Activated CD4-positive, alpha-beta T cell treated with anti-CD3 and anti-CD28 coated beads for 36 hours (primary cell): ENCODE measurements around the gene NPFFR2. TPM values are rescaled to one million over a fixed set of nuclear protein-coding genes. Genes with fewer than 3 reads are reported as not detected.
"Not testable (repeated sequence)": the region's sequence is repeated elsewhere in the genome, so short reads cannot be mapped to it uniquely, and the experiment has no call there.

Source experiments
- ATAC-seq: fragments of 200-7000 bp; cut with Tn5 transposase; one replicate; pipeline ENCODE4 v1.10.0; 2021; ENCODE audit warnings: mild to moderate bottlenecking, moderate library complexity
- CTCF ChIA-PET: fragments of 350-600 bp; sonication (Branson Sonifier 250); formaldehyde crosslinking; loops from one replicate; lab custom pipeline; 2021; ENCODE audit warnings: antibody characterized with exemption; lab: Charles Lee
- POLR2A ChIA-PET: fragments of 350-600 bp; sonication (Branson Sonifier 250); formaldehyde crosslinking; loops from one replicate; lab custom pipeline; 2021; ENCODE audit warnings: antibody characterized with exemption, inconsistent platforms; lab: Charles Lee
- DNase-seq: peaks from one replicate; pipeline ENCODE4 v3.0.0-alpha.2; 2020
- H3K27ac Mint-ChIP-seq: one replicate; pipeline ENCODE4 v1.8.0; 2021; ENCODE audit warnings: mixed read lengths
- H3K27me3 Mint-ChIP-seq: one replicate; pipeline ENCODE4 v1.8.0; 2021; ENCODE audit warnings: mixed read lengths
- H3K36me3 Mint-ChIP-seq: one replicate; pipeline ENCODE4 v1.8.0; 2021; ENCODE audit warnings: low read depth, mixed read lengths
- H3K4me1 Mint-ChIP-seq: one replicate; pipeline ENCODE4 v1.8.0; 2021; ENCODE audit warnings: mixed read lengths
- H3K4me3 Mint-ChIP-seq: one replicate; pipeline ENCODE4 v1.8.0; 2021; ENCODE audit warnings: mild to moderate bottlenecking, moderate library complexity, mixed read lengths
- H3K9me3 Mint-ChIP-seq: one replicate; pipeline ENCODE4 v1.8.0; 2021; ENCODE audit warnings: low read depth, mixed read lengths
- intact Hi-C, 2 experiments: fragments of 100-400 bp; cut with DNase I in 1 of 2; cut with micrococcal nuclease in 1 of 2; formaldehyde crosslinking; loops; one replicate each; pipeline versions ENCODE4 v1.14.2 to v1.15.1; 2022 to 2024; cut with DNase I, micrococcal nuclease
- total RNA-seq, 2 experiments: library from RNA; stranded (reverse); gene quantifications; one replicate each; pipeline ENCODE4 v1.2.3, GENCODE V29; 2021

The NPFFR2 gene
- total RNA-seq, 2 experiments from 2014 or later, result not detected

GRCh38 chr4:72118017-72118416 is 86.2 kb downstream of the NPFFR2 start:
- intact Hi-C loops, result no loop called here
- H3K27ac Mint-ChIP-seq, result no peak overlapping the region
- POLR2A ChIA-PET, result no interaction called here
- peaks cover 11% of the 10 kb centered on the region for H3K27me3 Mint-ChIP-seq
- H3K9me3 Mint-ChIP-seq, result no peaks in the 10 kb centered on the region
- CTCF ChIA-PET, result no interaction called here
- ATAC-seq (no peak), DNase-seq (no peak)
- H3K4me1 Mint-ChIP-seq, result peaks cover under 1% of the 10 kb centered on the region
- no peaks in the 10 kb centered on the region for H3K36me3 Mint-ChIP-seq
- no peak overlapping the region for H3K4me3 Mint-ChIP-seq

DNA sequence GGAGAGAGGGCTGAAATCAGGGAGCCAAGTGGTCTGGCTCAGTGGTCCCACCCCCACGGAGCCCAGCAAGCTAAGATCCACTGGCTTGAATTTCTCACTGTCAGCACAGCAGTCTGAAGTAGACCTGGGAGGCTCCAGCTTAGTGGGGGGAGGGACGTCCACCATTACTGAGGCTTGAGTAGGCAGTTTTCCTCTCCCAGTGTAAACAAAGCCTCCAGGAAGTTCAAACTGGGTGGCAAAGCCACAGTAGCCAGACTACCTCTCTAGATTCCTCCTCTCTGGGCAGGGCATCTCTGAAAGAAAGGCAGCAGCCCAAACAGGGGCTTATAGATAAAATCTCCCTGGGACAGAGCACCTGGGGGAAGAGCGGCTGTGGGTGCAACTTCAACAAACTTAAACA is 88.1 kb downstream of the NPFFR2 start:
- DNase-seq, result no peak
- Mint-ChIP-seq H3K4me1 (no peaks in the 10 kb centered on the region), H3K27me3 (peaks cover 11% of the 10 kb centered on the region), H3K27ac (no peak overlapping the region), H3K9me3 (no peaks in the 10 kb centered on the region), H3K4me3 (no peak overlapping the region), H3K36me3 (no peaks in the 10 kb centered on the region)
- intact Hi-C loops, result no loop called here
- ChIA-PET POLR2A (no interaction called here), CTCF (no interaction called here)
- no peak for ATAC-seq

DNA sequence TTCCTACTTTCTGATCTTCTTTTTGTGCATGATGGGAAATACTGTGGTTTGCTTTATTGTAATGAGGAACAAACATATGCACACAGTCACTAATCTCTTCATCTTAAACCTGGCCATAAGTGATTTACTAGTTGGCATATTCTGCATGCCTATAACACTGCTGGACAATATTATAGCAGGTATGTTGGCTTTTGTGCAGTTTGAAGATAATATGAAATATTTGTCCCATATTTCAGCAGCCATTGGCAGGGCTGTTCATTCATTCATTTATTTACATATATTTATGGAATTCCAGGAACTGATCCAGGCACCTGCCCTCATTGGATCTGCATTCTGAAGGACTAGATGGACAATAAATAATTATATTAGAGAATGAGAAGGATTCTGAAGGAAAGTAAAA is 96.9 kb downstream of the NPFFR2 start:
- H3K4me1 Mint-ChIP-seq, result no peaks in the 10 kb centered on the region
- ATAC-seq, result no peak
- no peaks in the 10 kb centered on the region for H3K9me3 Mint-ChIP-seq
- H3K36me3 Mint-ChIP-seq, result no peaks in the 10 kb centered on the region
- intact Hi-C loops, result no loop called here
- ChIA-PET CTCF (no interaction called here), POLR2A (no interaction called here)
- H3K4me3 Mint-ChIP-seq, result no peak overlapping the region
- H3K27ac Mint-ChIP-seq, result no peak overlapping the region
- no peak for DNase-seq
- H3K27me3 Mint-ChIP-seq, result no peaks in the 10 kb centered on the region

- ATAC-seq (no peak), DNase-seq (no peak)
- Mint-ChIP-seq H3K4me1 (no peaks in the 10 kb centered on the region), H3K9me3 (peaks cover 4% of the 10 kb centered on the region), H3K27ac (no peak overlapping the region), H3K36me3 (no peaks in the 10 kb centered on the region), H3K4me3 (no peak overlapping the region), H3K27me3 (no peaks in the 10 kb centered on the region)
- CTCF ChIA-PET, result no interaction called here
- intact Hi-C loops, result no loop called here
- POLR2A ChIA-PET, result no interaction called here
Measured at GRCh38 chr4:72136429-72136828, 104.6 kb downstream of the NPFFR2 start.

DNA sequence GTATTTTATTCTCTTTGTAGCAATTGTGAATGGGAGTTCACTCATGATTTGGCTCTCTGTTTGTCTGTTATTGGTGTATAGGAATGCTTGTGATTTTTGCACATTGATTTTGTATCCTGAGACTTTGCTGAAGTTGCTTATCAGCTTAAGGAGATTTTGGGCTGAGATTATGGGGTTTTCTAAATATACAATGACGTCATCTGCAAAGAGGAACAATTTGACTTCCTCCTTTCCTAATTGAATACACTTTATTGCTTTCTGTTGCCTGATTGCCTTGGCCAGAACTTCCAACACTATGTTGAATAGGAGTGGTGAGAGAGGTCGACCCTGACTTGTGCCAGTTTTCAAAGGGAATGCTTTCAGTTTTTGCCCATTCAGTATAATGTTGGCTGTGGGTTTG is 108.2 kb downstream of the NPFFR2 start:
- H3K36me3 Mint-ChIP-seq, H3K27me3 Mint-ChIP-seq, CTCF ChIA-PET, DNase-seq, POLR2A ChIA-PET, intact Hi-C loops, H3K4me1 Mint-ChIP-seq, H3K27ac Mint-ChIP-seq, H3K9me3 Mint-ChIP-seq, ATAC-seq, H3K4me3 Mint-ChIP-seq: not testable (repeated sequence)

DNA sequence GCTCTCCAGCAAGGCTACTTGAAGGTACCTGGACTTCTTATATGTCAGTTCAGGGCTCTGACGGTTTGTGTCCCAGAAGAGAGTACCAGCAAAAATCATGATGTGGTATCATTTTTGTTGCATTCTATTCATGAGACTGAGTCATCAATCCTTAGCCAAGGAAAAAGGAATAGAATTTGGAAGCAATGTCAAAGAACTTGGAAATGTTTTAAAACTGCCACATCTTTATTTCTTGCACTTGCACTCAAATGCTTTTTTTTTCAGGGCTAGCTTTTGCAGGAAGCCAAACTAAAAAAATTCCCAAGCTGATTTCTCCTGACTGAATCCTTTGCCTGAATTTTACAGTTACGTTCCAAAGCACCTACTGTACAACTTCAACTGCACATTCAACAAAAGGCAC is 112.4 kb downstream of the NPFFR2 start:
- intact Hi-C loops, result no loop called here
- ATAC-seq, result no peak
- Mint-ChIP-seq H3K4me3 (no peak overlapping the region), H3K4me1 (no peaks in the 10 kb centered on the region), H3K27ac (no peak overlapping the region), H3K9me3 (peaks cover 4% of the 10 kb centered on the region), H3K36me3 (no peaks in the 10 kb centered on the region), H3K27me3 (no peaks in the 10 kb centered on the region)
- DNase-seq, result no peak
- ChIA-PET CTCF (interaction anchor here (1.5 kb wide), 1 partner anchor 11 kb away, joined by 5 read pairs; no protein-coding TSS in a partner anchor), POLR2A (no interaction called here)

DNA sequence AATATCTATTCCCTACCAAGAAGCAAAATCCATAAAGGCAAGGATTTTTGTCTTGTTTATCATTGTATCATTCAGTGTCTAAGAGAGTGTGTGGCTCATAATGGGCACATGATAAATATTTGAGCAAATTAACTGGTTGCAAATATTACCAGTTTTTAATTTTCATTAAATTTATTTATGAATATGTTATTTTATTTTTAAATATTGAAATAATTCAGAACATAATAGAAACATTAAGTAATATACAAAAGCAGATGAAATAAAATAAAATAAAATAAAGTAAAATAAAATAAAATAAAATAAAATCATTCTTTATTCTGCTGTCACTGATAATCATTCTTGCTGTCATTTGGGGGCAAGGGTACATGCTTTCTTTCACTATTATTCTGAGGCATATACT is 120.9 kb downstream of the NPFFR2 start:
- ATAC-seq, result no peak
- ChIA-PET POLR2A (no interaction called here), CTCF (no interaction called here)
- Mint-ChIP-seq H3K27ac (no peak overlapping the region), H3K4me1 (no peaks in the 10 kb centered on the region), H3K36me3 (no peaks in the 10 kb centered on the region), H3K9me3 (peaks cover 5% of the 10 kb centered on the region), H3K4me3 (no peak overlapping the region), H3K27me3 (peaks cover 3% of the 10 kb centered on the region)
- DNase-seq, result no peak
- intact Hi-C loops, result no loop called here

DNA sequence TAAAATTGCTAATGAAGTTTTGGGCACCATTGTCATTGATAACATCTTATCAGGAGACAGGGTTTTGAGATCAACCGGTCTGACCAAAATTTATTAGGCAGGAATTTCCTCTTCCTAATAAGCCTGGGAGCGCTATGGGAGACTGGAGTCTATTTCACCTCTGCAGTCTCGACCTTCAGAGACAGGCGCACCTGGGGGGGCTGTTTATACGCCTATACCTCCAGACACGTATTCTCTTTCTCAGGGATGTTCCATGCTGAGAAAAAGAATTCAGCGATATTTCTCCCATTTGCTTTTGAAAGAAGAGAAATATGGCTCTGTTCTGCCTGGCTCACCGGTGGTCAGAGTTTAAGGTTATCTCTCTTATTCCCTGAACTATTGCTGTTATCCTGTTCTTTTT is 121.8 kb downstream of the NPFFR2 start:
- POLR2A ChIA-PET, H3K27ac Mint-ChIP-seq, H3K9me3 Mint-ChIP-seq, H3K4me1 Mint-ChIP-seq, H3K27me3 Mint-ChIP-seq, ATAC-seq, H3K4me3 Mint-ChIP-seq, CTCF ChIA-PET, intact Hi-C loops, DNase-seq, H3K36me3 Mint-ChIP-seq: not testable (repeated sequence)

- H3K36me3 Mint-ChIP-seq, POLR2A ChIA-PET, H3K27ac Mint-ChIP-seq, H3K27me3 Mint-ChIP-seq, H3K4me1 Mint-ChIP-seq, ATAC-seq, intact Hi-C loops, DNase-seq, CTCF ChIA-PET, H3K4me3 Mint-ChIP-seq, H3K9me3 Mint-ChIP-seq: not testable (repeated sequence)
Measured at GRCh38 chr4:72169285-72169684, 137.5 kb downstream of the NPFFR2 start.

GRCh38 chr4:72169861-72170260 is 138.1 kb downstream of the NPFFR2 start:
- CTCF ChIA-PET, result no interaction called here
- intact Hi-C loops, result no loop called here
- H3K27me3 Mint-ChIP-seq, result no peaks in the 10 kb centered on the region

DNA sequence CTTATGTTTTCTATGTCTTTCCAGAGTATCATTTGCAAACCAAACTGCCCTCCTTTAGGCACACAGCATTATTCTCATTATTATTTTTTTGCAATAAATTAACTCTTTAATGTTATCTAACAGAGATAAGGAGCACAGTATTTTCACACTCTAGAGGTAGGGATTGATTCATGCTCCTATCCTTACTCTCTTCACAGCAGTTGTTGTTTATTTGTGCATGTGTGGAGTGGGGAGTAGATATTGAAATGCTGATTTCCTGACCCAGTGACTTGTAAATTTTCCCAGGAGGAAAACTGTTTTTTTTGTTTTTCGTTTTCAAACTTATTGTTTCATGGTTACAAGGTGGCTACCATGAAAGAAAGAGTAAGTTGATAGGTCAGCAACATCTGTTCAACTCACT is 140.0 kb downstream of the NPFFR2 start:
- H3K4me1 Mint-ChIP-seq, result no peaks in the 10 kb centered on the region
- ATAC-seq (no peak), DNase-seq (no peak)
- intact Hi-C loops, result no loop called here
- H3K27ac Mint-ChIP-seq, result no peak overlapping the region
- H3K9me3 Mint-ChIP-seq, result peaks cover 2% of the 10 kb centered on the region
- H3K36me3 Mint-ChIP-seq, result no peaks in the 10 kb centered on the region
- H3K4me3 Mint-ChIP-seq, result no peak overlapping the region
- H3K27me3 Mint-ChIP-seq, result no peaks in the 10 kb centered on the region
- POLR2A ChIA-PET, result no interaction called here
- CTCF ChIA-PET, result no interaction called here

More at GRCh38 chr4:72169861-72170260, 138.1 kb downstream of the NPFFR2 start:
- H3K36me3 Mint-ChIP-seq, result no peaks in the 10 kb centered on the region
- H3K27ac Mint-ChIP-seq, result no peak overlapping the region
- H3K4me3 Mint-ChIP-seq, result no peak overlapping the region
- DNase-seq (no peak), ATAC-seq (no peak)
- no peaks in the 10 kb centered on the region for H3K4me1 Mint-ChIP-seq
- POLR2A ChIA-PET, result no interaction called here
- H3K9me3 Mint-ChIP-seq, result peaks cover 2% of the 10 kb centered on the region

- Mint-ChIP-seq H3K9me3 (no peaks in the 10 kb centered on the region), H3K27ac (no peak overlapping the region), H3K36me3 (no peaks in the 10 kb centered on the region), H3K4me1 (no peaks in the 10 kb centered on the region), H3K27me3 (no peaks in the 10 kb centered on the region), H3K4me3 (no peak overlapping the region)
- CTCF ChIA-PET, result no interaction called here
- DNase-seq (no peak), ATAC-seq (no peak)
- intact Hi-C loops, result no loop called here
- POLR2A ChIA-PET, result no interaction called here
Measured at GRCh38 chr4:72179342-72179741, 147.5 kb downstream of the NPFFR2 start.

DNA sequence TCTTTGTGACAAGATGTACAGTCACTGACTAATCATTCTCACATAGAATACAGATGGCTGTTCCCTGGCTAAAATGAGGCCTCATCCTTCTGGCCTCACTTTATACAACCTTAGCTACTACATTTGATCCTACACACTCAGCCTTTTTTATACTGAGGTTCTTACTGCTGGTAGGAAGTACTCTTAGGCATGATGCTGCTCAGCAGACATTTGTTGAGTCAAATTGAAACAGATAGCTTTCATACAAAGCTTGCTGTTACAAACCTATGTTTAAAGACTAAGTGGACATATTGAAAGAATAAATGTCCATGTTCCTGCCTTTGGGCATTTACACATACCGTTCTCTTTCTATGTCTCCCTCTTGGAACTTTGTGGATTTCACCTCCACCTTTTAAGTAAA is 154.9 kb downstream of the NPFFR2 start:
- CTCF ChIA-PET, result interaction anchor here (1.0 kb wide), 1 partner anchor 249 kb away, joined by 3 read pairs; no protein-coding TSS in a partner anchor
- Mint-ChIP-seq H3K27ac (no peak overlapping the region), H3K27me3 (no peaks in the 10 kb centered on the region), H3K9me3 (no peaks in the 10 kb centered on the region), H3K4me1 (no peaks in the 10 kb centered on the region), H3K36me3 (no peaks in the 10 kb centered on the region), H3K4me3 (no peak overlapping the region)
- intact Hi-C loops, result no loop called here
- DNase-seq (no peak), ATAC-seq (no peak)
- POLR2A ChIA-PET, result no interaction called here
